GM11168 (cell line): ENCODE data around the gene PDZK1IP1.
"Not testable (repeated sequence)": the region's sequence is repeated elsewhere in the genome, so short reads cannot be mapped to it uniquely, and the experiment has no call there.

Source experiments
- in situ Hi-C: fragments of 300-500 bp; cut with MboI; formaldehyde crosslinking; loops from one replicate; pipeline ENCODE4 v1.12.0; 2022; ENCODE audit warnings: low sequenced_read_pairs; ENCODE audit not compliant: unreplicated experiment

The PDZK1IP1 gene

GRCh38 chr1:47203504-47203903 lies 13.7 kb upstream of the PDZK1IP1 start:
- in situ Hi-C loops: not testable (repeated sequence)

- in situ Hi-C loops: no loop called here
Measured at GRCh38 chr1:47201179-47201578, 11.3 kb upstream of the PDZK1IP1 start.

GRCh38 chr1:47198214-47198613 lies 8.4 kb upstream of the PDZK1IP1 start:
- in situ Hi-C loops: loop anchor here (25.0 kb wide), 2 partner anchors 214 to 514 kb away; partner anchors contain the start of gene FOXE3

- in situ Hi-C loops: loop anchor here (25.0 kb wide), 2 partner anchors 216 to 516 kb away; partner anchors contain the start of gene FOXE3
Measured at GRCh38 chr1:47196622-47197021, 6.8 kb upstream of the PDZK1IP1 start.

GRCh38 chr1:47195981-47196380 lies 6.1 kb upstream of the PDZK1IP1 start:
- in situ Hi-C loops: loop anchor here (25.0 kb wide), 2 partner anchors 216 to 516 kb away; partner anchors contain the start of gene FOXE3

GRCh38 chr1:47194311-47194710 lies 4.5 kb upstream of the PDZK1IP1 start:
- in situ Hi-C loops: loop anchor here (25.0 kb wide), 2 partner anchors 218 to 518 kb away; partner anchors contain the start of gene FOXE3

GRCh38 chr1:47193496-47193895 lies 3.7 kb upstream of the PDZK1IP1 start:
- in situ Hi-C loops: loop anchor here (25.0 kb wide), 2 partner anchors 219 to 519 kb away; partner anchors contain the start of gene FOXE3

- in situ Hi-C loops: loop anchor here (25.0 kb wide), 2 partner anchors 220 to 520 kb away; partner anchors contain the start of gene FOXE3
Measured at GRCh38 chr1:47192458-47193384, 2.9 kb upstream of the PDZK1IP1 start.

- in situ Hi-C loops: loop anchor here (25.0 kb wide), 2 partner anchors 220 to 520 kb away; partner anchors contain the start of gene FOXE3
Measured at GRCh38 chr1:47191940-47192457, 2.2 kb upstream of the PDZK1IP1 start.

GRCh38 chr1:47190857-47191256 lies 1.0 kb upstream of the PDZK1IP1 start:
- in situ Hi-C loops: loop anchor here (25.0 kb wide), 2 partner anchors 221 to 521 kb away; partner anchors contain the start of gene FOXE3

GRCh38 chr1:47190509-47190855 lies 646 bp upstream of the PDZK1IP1 start:
- in situ Hi-C loops: loop anchor here (25.0 kb wide), 2 partner anchors 222 to 522 kb away; partner anchors contain the start of gene FOXE3

GRCh38 chr1:47188791-47189785 lies 748 bp downstream of the PDZK1IP1 start:
- in situ Hi-C loops: loop anchor here (25.0 kb wide), 2 partner anchors 223 to 523 kb away; partner anchors contain the start of gene FOXE3

- in situ Hi-C loops: loop anchor here (25.0 kb wide), 2 partner anchors 224 to 524 kb away; partner anchors contain the start of gene FOXE3
Measured at GRCh38 chr1:47187926-47188250, 1.9 kb downstream of the PDZK1IP1 start.

- in situ Hi-C loops: loop anchor here (25.0 kb wide), 2 partner anchors 225 to 525 kb away; partner anchors contain the start of gene FOXE3
Measured at GRCh38 chr1:47187231-47187925, 2.5 kb downstream of the PDZK1IP1 start.

- in situ Hi-C loops: loop anchor here (25.0 kb wide), 2 partner anchors 226 to 526 kb away; partner anchors contain the start of gene FOXE3
Measured at GRCh38 chr1:47186267-47187185, 3.3 kb downstream of the PDZK1IP1 start.

GRCh38 chr1:47184822-47185677 lies 4.8 kb downstream of the PDZK1IP1 start:
- in situ Hi-C loops: loop anchor here (25.0 kb wide), 2 partner anchors 227 to 527 kb away; partner anchors contain the start of gene FOXE3
